Breast epithelium (tissue), 4 donors: ENCODE data around the gene LCLAT1. TPM values are rescaled to one million over a fixed set of nuclear protein-coding genes. Genes with fewer than 3 reads are reported as not detected.

Experiments
- DNase-seq, 2 donors: peaks; one replicate each; pipeline ENCODE4 v3.0.0-alpha.2; 2019; ENCODE audit warnings: low spot score in 2 of 2
- H3K27ac ChIP-seq, 2 donors: fragments of 200-600 bp; sonication (generic) in 1 of 2; one replicate each; pipeline ENCODE4 v1.5.1; 2016 to 2019; ENCODE audit warnings: mild to moderate bottlenecking in 1 of 2
- H3K27me3 ChIP-seq, 2 donors: fragments of 200-600 bp; sonication (generic) in 1 of 2; one replicate each; pipeline versions ENCODE4 v1.5.1 to v1.6.0; 2017 to 2019; ENCODE audit warnings: control low read depth in 1 of 2, mild to moderate bottlenecking in 1 of 2
- H3K36me3 ChIP-seq: fragments of 200-600 bp; one replicate; pipeline ENCODE4 v1.5.1; 2019
- H3K4me1 ChIP-seq, 2 donors: fragments of 200-600 bp; sonication (generic); one replicate each; pipeline ENCODE4 v1.5.1; 2016 to 2019; ENCODE audit warnings: control low read depth in 1 of 2
- H3K4me3 ChIP-seq, 3 donors: fragments of 200-600 bp; sonication (generic); 1 replicate in 2 of 3; 2 replicates in 1 of 3; pipeline ENCODE4 v1.5.1; 2016 to 2019; ENCODE audit warnings: mild to moderate bottlenecking in 3 of 3, moderate library complexity in 2 of 3
- H3K9me3 ChIP-seq, 2 donors: fragments of 200-600 bp; sonication (generic) in 1 of 2; one replicate each; pipeline ENCODE4 v1.5.1; 2016 to 2019; ENCODE audit warnings: control low read depth in 1 of 2
- CTCF ChIP-seq, 3 donors: fragments of 450-650 bp; IDR thresholded peaks; one replicate each; pipeline ENCODE4 v1.5.1; 2016 to 2017; ENCODE audit warnings: antibody characterized with exemption in 3 of 3, mild to moderate bottlenecking in 3 of 3, moderate library complexity in 3 of 3
- POLR2A ChIP-seq: fragments of 450-650 bp; IDR thresholded peaks from one replicate; pipeline ENCODE4 v1.6.1; 2016; ENCODE audit warnings: antibody characterized with exemption, mild to moderate bottlenecking, moderate library complexity
- POLR2AphosphoS5 ChIP-seq, 3 donors: sonication (generic); formaldehyde crosslinking; IDR thresholded peaks; one replicate each; pipeline ENCODE4 v1.6.1; 2017; ENCODE audit warnings: antibody characterized with exemption in 3 of 3
- intact Hi-C: fragments of 100-400 bp; cut with DNase I; formaldehyde crosslinking; loops from one replicate; pipeline ENCODE4 v1.15.1; 2023; ENCODE audit warnings: low total_unique reads
- total RNA-seq, 3 donors: library from RNA; depleted of rRNA; stranded (reverse); fragments of >200 nt; gene quantifications; one replicate each; pipeline ENCODE4 v1.1.0, GENCODE V29; 2016

Gene LCLAT1
- total RNA-seq, 3 donors from 2014 or later, result 8.0 to 20.6 (median 19.7) TPM

GRCh38 chr2:30649278-30649677 lies 202.2 kb downstream of the LCLAT1 start:
- Histone ChIP-seq H3K4me1 (no peaks in the 10 kb centered on the region), H3K36me3 (no peaks in the 10 kb centered on the region), H3K9me3 (no peaks in the 10 kb centered on the region), H3K4me3 (no peak overlapping the region), H3K27ac (no peak overlapping the region), H3K27me3 (no peaks in the 10 kb centered on the region)
- DNase-seq, result no peak
- intact Hi-C loops, result no loop called here
- no peak for TF ChIP-seq POLR2AphosphoS5 (IDR thresholded peaks at IDR 0.05)
- TF ChIP-seq CTCF (IDR thresholded peaks at IDR 0.05), result no peak
- TF ChIP-seq POLR2A, result no peak

- H3K27me3 ChIP-seq, result no peaks in the 10 kb centered on the region
- no peak for DNase-seq
- no peak overlapping the region for H3K27ac ChIP-seq
- no peaks in the 10 kb centered on the region for H3K4me1 ChIP-seq
- no peaks in the 10 kb centered on the region for H3K9me3 ChIP-seq
- TF ChIP-seq POLR2AphosphoS5 (IDR thresholded peaks at IDR 0.05), result no peak
- no peak for TF ChIP-seq POLR2A
- TF ChIP-seq CTCF (IDR thresholded peaks at IDR 0.05), result no peak
- intact Hi-C loops, result no loop called here
- no peak overlapping the region for H3K4me3 ChIP-seq
- no peaks in the 10 kb centered on the region for H3K36me3 ChIP-seq
Observed at GRCh38 chr2:30649828-30650227, 202.8 kb downstream of the LCLAT1 start.

GRCh38 chr2:30652271-30652915 lies 205.3 kb downstream of the LCLAT1 start:
- no peak for TF ChIP-seq POLR2AphosphoS5 (IDR thresholded peaks at IDR 0.05)
- no peak for TF ChIP-seq CTCF (IDR thresholded peaks at IDR 0.05)
- TF ChIP-seq POLR2A, result no peak
- H3K27ac ChIP-seq, result no peak overlapping the region
- no peaks in the 10 kb centered on the region for H3K27me3 ChIP-seq
- intact Hi-C loops, result no loop called here
- no peak overlapping the region for H3K4me3 ChIP-seq
- no peaks in the 10 kb centered on the region for H3K9me3 ChIP-seq
- no peak for DNase-seq
- H3K4me1 ChIP-seq, result no peaks in the 10 kb centered on the region
- H3K36me3 ChIP-seq, result no peaks in the 10 kb centered on the region

- Histone ChIP-seq H3K4me3 (no peak overlapping the region), H3K9me3 (no peaks in the 10 kb centered on the region), H3K36me3 (no peaks in the 10 kb centered on the region), H3K27me3 (no peaks in the 10 kb centered on the region), H3K4me1 (no peaks in the 10 kb centered on the region), H3K27ac (no peak overlapping the region)
- TF ChIP-seq CTCF (IDR thresholded peaks at IDR 0.05), result no peak
- TF ChIP-seq POLR2A, result no peak
- no peak for TF ChIP-seq POLR2AphosphoS5 (IDR thresholded peaks at IDR 0.05)
- intact Hi-C loops, result no loop called here
- no peak for DNase-seq
Observed at GRCh38 chr2:30653847-30654246, 206.8 kb downstream of the LCLAT1 start.

GRCh38 chr2:30654404-30654803 lies 207.4 kb downstream of the LCLAT1 start:
- no peaks in the 10 kb centered on the region for H3K27me3 ChIP-seq
- no peaks in the 10 kb centered on the region for H3K4me1 ChIP-seq
- no peak for DNase-seq
- H3K4me3 ChIP-seq, result no peak overlapping the region
- H3K36me3 ChIP-seq, result no peaks in the 10 kb centered on the region
- no peak for TF ChIP-seq POLR2AphosphoS5 (IDR thresholded peaks at IDR 0.05)
- no peak for TF ChIP-seq CTCF (IDR thresholded peaks at IDR 0.05)
- TF ChIP-seq POLR2A, result no peak
- no peak overlapping the region for H3K27ac ChIP-seq
- no peaks in the 10 kb centered on the region for H3K9me3 ChIP-seq
- intact Hi-C loops, result no loop called here
